OCI-M1 (cell line): ENCODE measurements around the gene RND1.

Experiments
- DNase-seq: peaks from one replicate; lab custom pipeline; 2025; lab: John Stamatoyannopoulos, UW

Gene RND1

GRCh38 chr12:48827026-48827425 lies 38.6 kb downstream of the RND1 start:
- no peak for DNase-seq

GRCh38 chr12:48826209-48826855 lies 39.3 kb downstream of the RND1 start:
- DNase-seq: no peak

- no peak for DNase-seq
Measured at GRCh38 chr12:48824905-48825304, 40.8 kb downstream of the RND1 start.

GRCh38 chr12:48824112-48824511 lies 41.6 kb downstream of the RND1 start:
- DNase-seq: no peak

- DNase-seq: no peak
Measured at GRCh38 chr12:48823281-48823680, 42.4 kb downstream of the RND1 start.

- no peak for DNase-seq
Measured at GRCh38 chr12:48822711-48823110, 43.0 kb downstream of the RND1 start.

GRCh38 chr12:48822139-48822538 lies 43.5 kb downstream of the RND1 start:
- no peak for DNase-seq

- no peak for DNase-seq
Measured at GRCh38 chr12:48819986-48820725, 45.5 kb downstream of the RND1 start.

- DNase-seq: peak; percentile 66
Measured at GRCh38 chr12:48818831-48819590, 46.7 kb downstream of the RND1 start.

- peak; percentile 63 for DNase-seq
Measured at GRCh38 chr12:48817873-48818830, 47.5 kb downstream of the RND1 start, which contains the start of gene CACNB3. TSS of gene CACNB3 (plus strand) at chr12:48818496. CDS start at chr12:48818930, 434 bp downstream.

GRCh38 chr12:48816143-48816854 lies 49.4 kb downstream of the RND1 start:
- no peak for DNase-seq

GRCh38 chr12:48815126-48816110 lies 50.3 kb downstream of the RND1 start:
- peak; percentile 88 for DNase-seq

GRCh38 chr12:48814262-48815125 lies 51.2 kb downstream of the RND1 start:
- DNase-seq: peak; percentile 91

GRCh38 chr12:48813465-48814261 lies 52.0 kb downstream of the RND1 start:
- DNase-seq: no peak

- DNase-seq: no peak
Measured at GRCh38 chr12:48812389-48812788, 53.3 kb downstream of the RND1 start.

GRCh38 chr12:48811437-48812090 lies 54.1 kb downstream of the RND1 start:
- DNase-seq: no peak

- no peak for DNase-seq
Measured at GRCh38 chr12:48810903-48811431, 54.7 kb downstream of the RND1 start.
